PFSK-1 (cell line): ENCODE results near the gene HIVEP2.

Experiments used
- FOXP2 ChIP-seq: optimal IDR thresholded peaks from 2 replicates; pipeline ENCODE3; 2011; ENCODE audit warnings: borderline replicate concordance, control low read depth, inconsistent platforms; ENCODE audit not compliant: insufficient read depth; ENCODE audit errors: extremely low read length, extremely low read depth
- POLR2AphosphoS5 ChIP-seq: IDR thresholded peaks from 2 replicates; pipeline ENCODE4 v1.6.1; 2012; ENCODE audit warnings: low read depth, mild to moderate bottlenecking, control low read depth, low read length, moderate library complexity
- REST ChIP-seq, 2 experiments: IDR thresholded peaks; 2 replicates each; pipeline versions ENCODE4 v1.6.1 to v1.8.0; 2011 to 2012; ENCODE audit warnings: low read depth in 2 of 2, low read length in 2 of 2, control low read depth in 1 of 2, inconsistent platforms in 1 of 2, mild to moderate bottlenecking in 1 of 2, moderate library complexity in 1 of 2; ENCODE audit not compliant: insufficient read depth in 1 of 2
- SIN3A ChIP-seq: IDR thresholded peaks from 2 replicates; pipeline ENCODE4 v1.6.1; 2012; ENCODE audit warnings: mild to moderate bottlenecking, low read length, moderate library complexity, borderline replicate concordance; ENCODE audit not compliant: insufficient read depth
- TAF1 ChIP-seq: IDR thresholded peaks from 2 replicates; pipeline ENCODE4 v1.6.1; 2012; ENCODE audit warnings: low read length, control low read depth, borderline replicate concordance; ENCODE audit not compliant: insufficient read depth

The HIVEP2 gene

GRCh38 chr6:142712231-142712630 lies 232.7 kb downstream of the HIVEP2 start:
- TF ChIP-seq TAF1 (no peak), POLR2AphosphoS5 (no peak), SIN3A (no peak)

GRCh38 chr6:142708651-142709050 lies 236.3 kb downstream of the HIVEP2 start:
- TF ChIP-seq REST (IDR thresholded peaks at IDR 0.05; ENCODE audit: insufficient read depth in 1 of 2, low read depth in 2 of 2, low read length in 2 of 2), result no peak

GRCh38 chr6:142707255-142707654 lies 237.7 kb downstream of the HIVEP2 start:
- no peak for TF ChIP-seq POLR2AphosphoS5
- no peak for TF ChIP-seq SIN3A
- no peak for TF ChIP-seq FOXP2
- TF ChIP-seq REST (IDR thresholded peaks at IDR 0.05; ENCODE audit: insufficient read depth in 1 of 2, low read depth in 2 of 2, low read length in 2 of 2), result no peak
- no peak for TF ChIP-seq TAF1

- TF ChIP-seq REST (IDR thresholded peaks at IDR 0.05; ENCODE audit: insufficient read depth in 1 of 2, low read depth in 2 of 2, low read length in 2 of 2) (no peak), SIN3A (no peak), TAF1 (no peak), FOXP2 (no peak), POLR2AphosphoS5 (no peak)
These were observed 238.8 kb downstream of the HIVEP2 start for GRCh38 chr6:142706210-142706609.

- TF ChIP-seq TAF1, result no peak
- no peak for TF ChIP-seq SIN3A
- TF ChIP-seq REST (IDR thresholded peaks at IDR 0.05; ENCODE audit: insufficient read depth in 1 of 2, low read depth in 2 of 2, low read length in 2 of 2), result no peak
- no peak for TF ChIP-seq FOXP2
- TF ChIP-seq POLR2AphosphoS5, result no peak
These were observed 239.9 kb downstream of the HIVEP2 start for GRCh38 chr6:142705054-142705453.
